Breast epithelium (tissue), 3 donors: ENCODE data around the gene GLB1L2.

Experiments
- POLR2A ChIP-seq: fragments of 450-650 bp; IDR thresholded peaks from one replicate; pipeline ENCODE4 v1.6.1; 2016; ENCODE audit warnings: antibody characterized with exemption, mild to moderate bottlenecking, moderate library complexity
- POLR2AphosphoS5 ChIP-seq, 3 donors: sonication (generic); formaldehyde crosslinking; IDR thresholded peaks; one replicate each; pipeline ENCODE4 v1.6.1; 2017; ENCODE audit warnings: antibody characterized with exemption in 3 of 3
- TF ChIP-seq, protein P1 (sequence below), 3 donors: fragments of 450-650 bp; IDR thresholded peaks; one replicate each; pipeline ENCODE4 v1.5.1; 2016 to 2017; ENCODE audit warnings: antibody characterized with exemption in 3 of 3, mild to moderate bottlenecking in 3 of 3, moderate library complexity in 3 of 3

DNA sequence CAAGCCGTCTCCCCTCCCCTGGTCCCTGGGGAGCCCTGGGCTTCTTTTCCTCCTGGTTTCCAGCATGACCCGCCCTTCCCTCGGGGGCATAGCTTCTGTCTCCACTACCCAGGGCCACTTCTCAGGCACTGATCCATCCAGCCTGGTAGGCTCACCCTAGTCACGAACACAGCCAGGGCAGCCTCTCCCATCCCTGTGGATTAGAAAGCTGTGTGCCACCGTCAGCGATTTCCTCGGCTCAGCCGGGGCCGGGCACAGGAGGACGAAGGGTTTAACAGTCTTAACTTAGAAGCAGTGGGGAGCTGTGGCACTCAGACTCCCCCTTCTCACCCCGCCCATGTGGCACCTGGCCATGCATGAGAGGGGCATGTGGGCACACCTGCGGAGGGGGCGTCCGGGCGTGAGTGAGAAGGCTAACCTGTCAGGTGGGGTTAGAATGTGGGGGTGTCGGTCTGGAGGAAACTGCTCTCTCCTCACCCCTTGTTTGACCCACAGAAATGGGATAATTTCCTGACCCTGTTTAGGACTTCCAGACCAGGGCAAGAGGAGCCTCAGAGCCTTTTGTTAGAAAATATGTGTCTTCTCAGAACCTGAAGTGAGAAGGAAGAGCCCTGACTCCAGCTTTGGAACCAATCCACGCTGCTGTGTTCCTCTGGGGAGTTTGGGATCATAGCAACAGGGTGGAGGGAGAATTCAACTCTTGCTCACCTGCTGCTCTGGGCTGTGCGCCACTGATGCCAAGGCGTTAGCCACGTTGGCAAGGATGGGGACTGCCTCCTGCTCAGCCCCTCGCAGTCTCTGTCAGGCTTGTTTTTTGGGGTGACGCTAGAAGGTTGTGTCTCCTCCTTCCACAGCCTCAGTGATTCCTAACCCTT is 14.6 kb downstream of the GLB1L2 start:
- TF ChIP-seq, protein P1, sequence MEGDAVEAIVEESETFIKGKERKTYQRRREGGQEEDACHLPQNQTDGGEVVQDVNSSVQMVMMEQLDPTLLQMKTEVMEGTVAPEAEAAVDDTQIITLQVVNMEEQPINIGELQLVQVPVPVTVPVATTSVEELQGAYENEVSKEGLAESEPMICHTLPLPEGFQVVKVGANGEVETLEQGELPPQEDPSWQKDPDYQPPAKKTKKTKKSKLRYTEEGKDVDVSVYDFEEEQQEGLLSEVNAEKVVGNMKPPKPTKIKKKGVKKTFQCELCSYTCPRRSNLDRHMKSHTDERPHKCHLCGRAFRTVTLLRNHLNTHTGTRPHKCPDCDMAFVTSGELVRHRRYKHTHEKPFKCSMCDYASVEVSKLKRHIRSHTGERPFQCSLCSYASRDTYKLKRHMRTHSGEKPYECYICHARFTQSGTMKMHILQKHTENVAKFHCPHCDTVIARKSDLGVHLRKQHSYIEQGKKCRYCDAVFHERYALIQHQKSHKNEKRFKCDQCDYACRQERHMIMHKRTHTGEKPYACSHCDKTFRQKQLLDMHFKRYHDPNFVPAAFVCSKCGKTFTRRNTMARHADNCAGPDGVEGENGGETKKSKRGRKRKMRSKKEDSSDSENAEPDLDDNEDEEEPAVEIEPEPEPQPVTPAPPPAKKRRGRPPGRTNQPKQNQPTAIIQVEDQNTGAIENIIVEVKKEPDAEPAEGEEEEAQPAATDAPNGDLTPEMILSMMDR (IDR thresholded peaks at IDR 0.05), result no peak
- TF ChIP-seq POLR2AphosphoS5 (IDR thresholded peaks at IDR 0.05) (no peak), POLR2A (no peak)
